ENCODE data around the gene STH. TPM values are rescaled to one million over a fixed set of nuclear protein-coding genes. Genes with fewer than 3 reads are reported as not detected.
"Not testable (repeated sequence)": the region's sequence is repeated elsewhere in the genome, so short reads cannot be mapped to it uniquely, and the experiment has no call there.

STH gene
- total RNA-seq, 1 experiment from 2014 or later: not detected

GRCh38 chr17:46002973-46003316 is 3.9 kb downstream of the STH start:
- no peak for TF ChIP-seq CTCF (IDR thresholded peaks at IDR 0.05; ENCODE audit: insufficient read depth in 1 of 2, low read depth in 1 of 2, low read length in 1 of 2, severe bottlenecking in 1 of 2, unreplicated experiment in 1 of 2)
- H3K9me3 ChIP-seq: no peaks in the 10 kb centered on the region
- CTCF ChIA-PET: interaction anchor here (3.9 kb wide), 1 partner anchor 210 kb away, joined by 18 read pairs; no protein-coding TSS in a partner anchor
- H3K4me3 ChIP-seq (ENCODE audit: low read depth, low read length): no peak overlapping the region
- Mint-ChIP-seq H3K36me3 (ENCODE audit: insufficient read depth, unreplicated experiment) (no peaks in the 10 kb centered on the region), H3K4me1 (ENCODE audit: low read depth, unreplicated experiment) (peaks cover 6% of the 10 kb centered on the region), H3K4me3 (ENCODE audit: unreplicated experiment) (no peak overlapping the region), H3K27ac (ENCODE audit: unreplicated experiment) (no peak overlapping the region), H3K9me3 (ENCODE audit: unreplicated experiment) (no peaks in the 10 kb centered on the region), H3K27me3 (ENCODE audit: insufficient read depth, unreplicated experiment) (no peaks in the 10 kb centered on the region)
- intact Hi-C loops (cut with micrococcal nuclease; ENCODE audit: unreplicated experiment): loop anchor here (1.0 to 10.0 kb wide), 4 partner anchors 41 to 262 kb away; no protein-coding TSS in a partner anchor
- POLR2A ChIA-PET: no interaction called here
- BruUV-seq (replicated peaks): no TSS peak
- H3K27me3 ChIP-seq (replicated peaks; ENCODE audit: control insufficient read depth, insufficient read depth, low read length): no peaks in the 10 kb centered on the region
- no peak for DNase-seq
- H3K4me1 ChIP-seq: no peaks in the 10 kb centered on the region
- H3K36me3 ChIP-seq (ENCODE audit: control insufficient read depth, insufficient read depth, low read length): no peaks in the 10 kb centered on the region

GRCh38 chr17:46003907-46004748 is 5.1 kb downstream of the STH start:
- no peak for TF ChIP-seq CTCF (IDR thresholded peaks at IDR 0.05; ENCODE audit: insufficient read depth in 1 of 2, low read depth in 1 of 2, low read length in 1 of 2, severe bottlenecking in 1 of 2, unreplicated experiment in 1 of 2)
- no peaks in the 10 kb centered on the region for H3K36me3 ChIP-seq (ENCODE audit: control insufficient read depth, insufficient read depth, low read length)
- Mint-ChIP-seq H3K4me1 (ENCODE audit: low read depth, unreplicated experiment) (peaks cover 6% of the 10 kb centered on the region), H3K27ac (ENCODE audit: unreplicated experiment) (no peak overlapping the region), H3K27me3 (ENCODE audit: insufficient read depth, unreplicated experiment) (no peaks in the 10 kb centered on the region), H3K4me3 (ENCODE audit: unreplicated experiment) (no peak overlapping the region), H3K36me3 (ENCODE audit: insufficient read depth, unreplicated experiment) (no peaks in the 10 kb centered on the region), H3K9me3 (ENCODE audit: unreplicated experiment) (no peaks in the 10 kb centered on the region)
- H3K4me1 ChIP-seq: no peaks in the 10 kb centered on the region
- no peaks in the 10 kb centered on the region for H3K9me3 ChIP-seq
- no peaks in the 10 kb centered on the region for H3K27me3 ChIP-seq (replicated peaks; ENCODE audit: control insufficient read depth, insufficient read depth, low read length)
- intact Hi-C loops (cut with micrococcal nuclease; ENCODE audit: unreplicated experiment): loop anchor here (10.0 kb wide), 1 partner anchor 261 kb away; no protein-coding TSS in a partner anchor
- POLR2A ChIA-PET: no interaction called here
- CTCF ChIA-PET: interaction anchor here (1.5 to 3.9 kb wide), 2 partner anchors 183 to 209 kb away, joined by 3 to 18 read pairs; no protein-coding TSS in a partner anchor
- H3K4me3 ChIP-seq (ENCODE audit: low read depth, low read length): no peak overlapping the region
- no TSS peak for BruUV-seq (replicated peaks)
- no peak for DNase-seq

- H3K36me3 Mint-ChIP-seq (ENCODE audit: insufficient read depth, unreplicated experiment); H3K4me1 ChIP-seq; H3K27me3 Mint-ChIP-seq (ENCODE audit: insufficient read depth, unreplicated experiment); POLR2A ChIA-PET; H3K4me1 Mint-ChIP-seq (ENCODE audit: low read depth, unreplicated experiment); BruUV-seq (replicated peaks); H3K36me3 ChIP-seq (ENCODE audit: control insufficient read depth, insufficient read depth, low read length); H3K27me3 ChIP-seq (replicated peaks; ENCODE audit: control insufficient read depth, insufficient read depth, low read length); CTCF ChIA-PET; H3K27ac Mint-ChIP-seq (ENCODE audit: unreplicated experiment); H3K4me3 Mint-ChIP-seq (ENCODE audit: unreplicated experiment); H3K9me3 ChIP-seq; H3K4me3 ChIP-seq (ENCODE audit: low read depth, low read length); H3K9me3 Mint-ChIP-seq (ENCODE audit: unreplicated experiment); DNase-seq: not testable (repeated sequence)
- intact Hi-C loops (cut with micrococcal nuclease; ENCODE audit: unreplicated experiment): loop anchor here (10.0 kb wide), 1 partner anchor 259 kb away; no protein-coding TSS in a partner anchor
These were observed 7.0 kb downstream of the STH start for GRCh38 chr17:46006082-46006481.

All from Caco-2 (cell line).